Left ventricle myocardium inferior (tissue), 1 donor: ENCODE results near the gene RAP2C. TPM values are rescaled to one million over a fixed set of nuclear protein-coding genes. Genes with fewer than 3 reads are reported as not detected.

ENCODE experiments used
- DNase-seq: peaks from one replicate; pipeline ENCODE4 v3.0.0-alpha.2; 2020
- H3K27ac ChIP-seq: fragments of 200-600 bp; replicated peaks from 2 replicates; pipeline ENCODE4 v1.8.0; 2021
- H3K27me3 ChIP-seq: fragments of 200-600 bp; 2 replicates; pipeline ENCODE4 v1.8.0; 2021; ENCODE audit warnings: low read depth
- H3K36me3 ChIP-seq: fragments of 200-600 bp; 2 replicates; pipeline ENCODE4 v1.8.0; 2021
- H3K4me1 ChIP-seq: fragments of 200-600 bp; 2 replicates; pipeline ENCODE4 v1.8.0; 2021
- H3K4me3 ChIP-seq: fragments of 200-600 bp; 2 replicates; pipeline ENCODE4 v1.8.0; 2021; ENCODE audit warnings: mild to moderate bottlenecking, moderate library complexity
- H3K9me3 ChIP-seq: fragments of 200-600 bp; replicated peaks from 2 replicates; pipeline ENCODE4 v1.8.0; 2021
- intact Hi-C: fragments of 100-400 bp; cut with micrococcal nuclease; formaldehyde crosslinking; loops from one replicate; pipeline ENCODE4 v1.11.0; 2022
- total RNA-seq: library from RNA; stranded (reverse); fragmentation: NEBNext Ultra II Directional; extraction: Animal tissue kit (Norgen Biotek cat#: 25700); gene quantifications from one replicate; pipeline ENCODE4 v1.2.1, GENCODE V29; 2021
- TF ChIP-seq, protein P1 (sequence below): fragments of 200-600 bp; IDR thresholded peaks from 2 replicates; pipeline ENCODE4 v1.8.0; 2021; ENCODE audit warnings: antibody characterized with exemption, mild to moderate bottlenecking, borderline replicate concordance
- donor health status: DM: no; HTN: yes; CAD: no; lungs with severe emphysema.

RAP2C gene
- total RNA-seq, 1 donor from 2014 or later = 15.3 TPM

DNA sequence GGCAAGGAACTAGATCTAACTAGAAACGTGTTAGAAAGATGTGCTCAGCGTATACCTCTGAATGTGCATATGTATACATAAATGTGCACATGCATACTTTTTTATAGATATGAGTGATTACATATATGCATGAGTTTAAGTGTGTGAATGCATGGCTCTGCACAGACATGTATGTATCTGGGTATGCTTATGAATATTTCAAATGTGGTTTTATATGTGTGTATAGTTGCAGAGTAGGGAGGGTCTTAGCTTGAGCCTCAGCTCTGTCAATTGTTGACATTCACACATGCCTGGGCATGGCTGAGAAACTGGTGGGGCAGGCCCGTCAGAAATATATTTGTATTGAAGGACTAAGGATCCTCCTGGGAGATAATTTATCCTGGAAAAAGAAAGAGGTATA, 31.1 kb downstream of the RAP2C start:
- no peak for DNase-seq
- Histone ChIP-seq H3K27ac (no peak overlapping the region), H3K36me3 (no peaks in the 10 kb centered on the region), H3K9me3 (no peaks in the 10 kb centered on the region), H3K4me1 (no peaks in the 10 kb centered on the region), H3K4me3 (no peak overlapping the region), H3K27me3 (no peaks in the 10 kb centered on the region)
- TF ChIP-seq, protein P1, sequence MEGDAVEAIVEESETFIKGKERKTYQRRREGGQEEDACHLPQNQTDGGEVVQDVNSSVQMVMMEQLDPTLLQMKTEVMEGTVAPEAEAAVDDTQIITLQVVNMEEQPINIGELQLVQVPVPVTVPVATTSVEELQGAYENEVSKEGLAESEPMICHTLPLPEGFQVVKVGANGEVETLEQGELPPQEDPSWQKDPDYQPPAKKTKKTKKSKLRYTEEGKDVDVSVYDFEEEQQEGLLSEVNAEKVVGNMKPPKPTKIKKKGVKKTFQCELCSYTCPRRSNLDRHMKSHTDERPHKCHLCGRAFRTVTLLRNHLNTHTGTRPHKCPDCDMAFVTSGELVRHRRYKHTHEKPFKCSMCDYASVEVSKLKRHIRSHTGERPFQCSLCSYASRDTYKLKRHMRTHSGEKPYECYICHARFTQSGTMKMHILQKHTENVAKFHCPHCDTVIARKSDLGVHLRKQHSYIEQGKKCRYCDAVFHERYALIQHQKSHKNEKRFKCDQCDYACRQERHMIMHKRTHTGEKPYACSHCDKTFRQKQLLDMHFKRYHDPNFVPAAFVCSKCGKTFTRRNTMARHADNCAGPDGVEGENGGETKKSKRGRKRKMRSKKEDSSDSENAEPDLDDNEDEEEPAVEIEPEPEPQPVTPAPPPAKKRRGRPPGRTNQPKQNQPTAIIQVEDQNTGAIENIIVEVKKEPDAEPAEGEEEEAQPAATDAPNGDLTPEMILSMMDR = no peak
- intact Hi-C loops = no loop called here

DNA sequence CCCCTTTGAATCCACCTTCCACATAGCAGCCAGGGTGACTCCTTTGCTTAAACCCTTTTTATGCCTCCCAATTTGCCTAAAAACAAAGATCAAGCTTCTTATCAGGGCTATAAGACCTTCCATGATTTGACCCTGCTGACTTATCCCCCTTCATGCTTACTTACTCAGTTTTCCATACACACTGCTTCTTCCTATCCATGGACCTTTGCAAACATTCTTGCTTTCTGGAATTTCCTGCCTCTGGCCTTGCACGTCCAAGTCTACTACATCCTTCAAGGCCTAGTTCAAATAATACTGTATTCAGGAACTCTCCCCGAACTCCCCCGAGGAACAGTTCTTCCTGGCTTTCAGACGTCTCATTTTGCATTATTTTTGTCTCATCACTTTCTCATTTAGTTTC, 31.8 kb downstream of the RAP2C start:
- TF ChIP-seq, protein P1 = no peak
- DNase-seq = no peak
- H3K4me1 ChIP-seq = no peaks in the 10 kb centered on the region
- H3K27me3 ChIP-seq = no peaks in the 10 kb centered on the region
- H3K9me3 ChIP-seq = no peaks in the 10 kb centered on the region
- H3K4me3 ChIP-seq = no peak overlapping the region
- H3K27ac ChIP-seq = peak overlapping the region; percentile 19
- intact Hi-C loops = no loop called here
- H3K36me3 ChIP-seq = no peaks in the 10 kb centered on the region

DNA sequence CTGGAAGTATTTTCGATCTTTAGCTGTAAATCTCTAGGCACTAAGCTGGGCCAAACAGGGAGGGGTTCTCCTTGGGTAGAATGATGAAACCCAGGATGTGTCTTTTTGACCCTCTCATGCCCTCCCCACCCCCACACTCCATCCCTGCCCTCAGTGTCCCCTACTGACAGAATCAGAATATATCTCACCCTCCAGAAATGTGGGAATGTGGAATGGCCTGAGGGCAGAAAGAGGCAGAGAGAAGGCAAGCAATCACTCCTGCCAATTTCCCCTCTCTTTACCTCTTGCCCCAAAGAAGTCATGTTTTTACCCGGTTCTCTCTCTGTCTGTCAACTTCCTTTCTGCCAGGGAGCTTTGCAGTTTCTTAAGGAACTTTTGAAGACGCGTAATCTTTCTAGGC, 34.4 kb downstream of the RAP2C start:
- no peak for DNase-seq
- no peaks in the 10 kb centered on the region for H3K4me1 ChIP-seq

DNA sequence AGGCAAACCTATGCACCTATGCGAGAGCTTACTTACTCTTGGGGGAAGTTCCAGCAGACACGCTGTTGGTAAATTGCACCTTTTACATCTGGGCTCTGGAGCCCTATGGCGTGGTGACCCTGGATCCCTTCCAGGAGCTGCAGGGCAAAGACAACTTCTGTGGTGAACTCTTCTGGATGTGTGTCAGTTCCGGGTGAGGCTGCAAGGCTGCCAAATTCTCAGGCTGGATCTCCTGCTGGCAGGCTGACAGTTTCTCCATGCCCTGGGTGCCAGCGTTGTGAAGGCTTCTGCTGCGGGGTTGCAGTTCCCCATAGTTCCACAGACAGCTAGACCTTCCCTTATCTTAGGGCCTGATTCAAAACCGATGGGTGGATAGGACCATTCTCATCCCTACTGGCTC, 37.9 kb downstream of the RAP2C start:
- Histone ChIP-seq H3K36me3 (no peaks in the 10 kb centered on the region), H3K27ac (no peak overlapping the region), H3K4me3 (no peak overlapping the region), H3K9me3 (no peaks in the 10 kb centered on the region), H3K27me3 (no peaks in the 10 kb centered on the region), H3K4me1 (no peaks in the 10 kb centered on the region)
- TF ChIP-seq, protein P1 = no peak
- intact Hi-C loops = no loop called here
- DNase-seq = peak; percentile 15

More for the DNA sequence above, 34.4 kb downstream of the RAP2C start:
- Histone ChIP-seq H3K36me3 (no peaks in the 10 kb centered on the region), H3K9me3 (no peaks in the 10 kb centered on the region), H3K4me3 (no peak overlapping the region), H3K27ac (no peak overlapping the region), H3K27me3 (no peaks in the 10 kb centered on the region)
- TF ChIP-seq, protein P1 = no peak
- intact Hi-C loops = no loop called here

DNA sequence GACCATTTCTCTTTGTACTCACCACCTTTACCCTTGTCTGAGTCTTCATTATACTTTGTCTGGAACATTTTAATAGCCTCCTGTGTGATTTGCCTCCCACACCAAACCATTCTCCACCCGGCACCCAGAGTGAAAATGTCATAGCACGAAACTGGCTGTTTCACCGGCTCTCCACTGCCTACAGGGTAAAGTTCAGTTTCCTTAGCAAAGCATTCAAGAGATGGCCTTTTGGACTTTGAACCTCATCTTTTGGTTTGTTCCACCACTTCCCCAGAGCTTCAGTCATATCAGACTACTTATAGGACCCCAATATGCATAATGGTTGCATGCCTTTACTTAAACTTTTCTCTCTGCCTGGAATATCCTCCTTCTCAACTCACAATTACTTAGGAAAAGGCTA, 38.3 kb downstream of the RAP2C start:
- TF ChIP-seq, protein P1 = no peak
- Histone ChIP-seq H3K4me3 (no peak overlapping the region), H3K9me3 (no peaks in the 10 kb centered on the region), H3K27me3 (no peaks in the 10 kb centered on the region), H3K4me1 (no peaks in the 10 kb centered on the region), H3K27ac (no peak overlapping the region), H3K36me3 (no peaks in the 10 kb centered on the region)
- intact Hi-C loops = no loop called here
- DNase-seq = no peak

DNA sequence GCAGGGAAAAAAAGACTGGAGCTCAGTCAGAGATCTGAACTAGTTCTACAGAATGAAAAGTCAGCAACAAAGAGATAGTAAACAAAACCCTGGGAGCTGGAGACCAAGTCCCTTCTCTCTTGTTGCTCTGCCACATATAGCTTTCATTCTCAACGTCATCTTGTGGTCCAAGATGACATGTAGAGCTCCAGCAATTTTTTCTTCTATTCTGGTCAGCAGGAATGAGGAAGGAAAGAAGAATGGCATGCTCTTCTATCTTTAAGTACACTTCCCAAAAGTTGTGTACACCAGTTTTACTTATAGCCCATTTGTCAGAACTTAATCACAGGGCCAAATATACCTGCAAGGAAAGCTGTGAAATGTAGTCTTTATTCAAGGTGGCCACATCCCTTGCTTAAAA, 45.6 kb downstream of the RAP2C start:
- Histone ChIP-seq H3K4me1 (no peaks in the 10 kb centered on the region), H3K36me3 (no peaks in the 10 kb centered on the region), H3K27ac (no peak overlapping the region), H3K9me3 (no peaks in the 10 kb centered on the region), H3K4me3 (no peak overlapping the region), H3K27me3 (no peaks in the 10 kb centered on the region)
- TF ChIP-seq, protein P1 = no peak
- intact Hi-C loops = no loop called here
- no peak for DNase-seq
